HCT116 (cell line): Measurements from ENCODE around the gene KRT73. TPM values are rescaled to one million over a fixed set of nuclear protein-coding genes. Genes with fewer than 3 reads are reported as not detected.

Experiments used
- ATAC-seq: fragments of 200-7000 bp; cut with Tn5 transposase; 2 replicates; pipeline ENCODE4 v1.9.1; 2020; ENCODE audit warnings: mild to moderate bottlenecking, moderate library complexity
- BruUV-seq: library from RNA; stranded (reverse); fragments of 400-500 nt; replicated peaks from 2 replicates; lab custom pipeline; 2021; lab: Mats Ljungman, UMichigan
- CTCF ChIA-PET: fragments of 300-600 bp; sonication (Branson Sonifier 250); formaldehyde crosslinking; loops from one replicate; lab custom pipeline; 2021; ENCODE audit warnings: antibody characterized with exemption; lab: Charles Lee
- POLR2A ChIA-PET: fragments of 300-600, 350-600 bp; sonication (Branson Sonifier 250); formaldehyde crosslinking; loops from one replicate; lab custom pipeline; 2021; ENCODE audit warnings: antibody characterized with exemption; lab: Charles Lee
- RAD21 ChIA-PET, 2 experiments: fragments of 300-600 bp; sonication (Branson Sonifier 250); formaldehyde crosslinking; loops; one replicate each; lab custom pipeline; 2023; ENCODE audit warnings: low total read pairs in 2 of 2; ENCODE audit not compliant: uncharacterized antibody in 2 of 2, unreplicated experiment in 2 of 2, low non-redundant PET in 1 of 2; lab: Charles Lee
- DNase-seq: peaks from one replicate; pipeline ENCODE4 v3.0.0-alpha.2; 2010; ENCODE audit warnings: low read depth, low spot score
- H2AFZ ChIP-seq: fragments of 200-600 bp; shearing (Covaris generic), sonication (generic); 2 replicates; pipeline ENCODE4 v1.6.1; 2017; ENCODE audit warnings: low read depth, mixed run types, mixed read lengths, antibody characterized with exemption, low read length; ENCODE audit not compliant: poor library complexity, severe bottlenecking
- H3K27ac ChIP-seq: 2 replicates; pipeline ENCODE4 v1.5.1; 2012; ENCODE audit warnings: low read depth, low read length
- H3K27me3 ChIP-seq: fragments of 200-600 bp; sonication (generic); 2 replicates; pipeline ENCODE4 v1.6.1; 2016; ENCODE audit warnings: mixed run types, low read length, mixed read lengths; ENCODE audit not compliant: insufficient read depth
- H3K36me3 ChIP-seq, 2 experiments: fragments of 200-500 bp in 1 of 2; fragments of 200-600 bp in 1 of 2; sonication (Bioruptor generic) in 1 of 2; sonication (generic) in 1 of 2; 2 replicates each; pipeline versions ENCODE4 v1.5.1 to v1.6.1; 2014 to 2016; ENCODE audit warnings: low read length in 2 of 2, inconsistent platforms in 1 of 2, mixed read lengths in 1 of 2, mixed run types in 1 of 2; ENCODE audit not compliant: insufficient read depth in 2 of 2, control insufficient read depth in 1 of 2
- H3K4me1 ChIP-seq, 2 experiments: fragments of 200-600 bp in 1 of 2; sonication (generic) in 1 of 2; 2 replicates each; pipeline versions ENCODE4 v1.5.1 to v1.6.1; 2012 to 2017; ENCODE audit warnings: low read length in 2 of 2, inconsistent platforms in 1 of 2, mild to moderate bottlenecking in 1 of 2, mixed read lengths in 1 of 2, mixed run types in 1 of 2, moderate library complexity in 1 of 2; ENCODE audit not compliant: insufficient read depth in 2 of 2, control insufficient read depth in 1 of 2
- H3K4me2 ChIP-seq: fragments of 200-600 bp; sonication (generic); 2 replicates; pipeline ENCODE4 v1.6.1; 2017; ENCODE audit warnings: mixed run types, low read length, mixed read lengths
- H3K4me3 ChIP-seq, 2 experiments: fragments of 200-600 bp in 1 of 2; sonication (generic) in 1 of 2; replicated peaks in 1 of 2; 2 replicates each; pipeline ENCODE4 v1.5.1; 2011 to 2016; ENCODE audit warnings: low read length in 2 of 2, control low read depth in 1 of 2, low read depth in 1 of 2, mild to moderate bottlenecking in 1 of 2, mixed read lengths in 1 of 2, mixed run types in 1 of 2
- H3K79me2 ChIP-seq: fragments of 200-600 bp; sonication (generic); 2 replicates; pipeline ENCODE4 v1.6.1; 2017; ENCODE audit warnings: mild to moderate bottlenecking, mixed run types, low read length, moderate library complexity, mixed read lengths; ENCODE audit not compliant: insufficient read depth
- H3K9ac ChIP-seq: fragments of 200-600 bp; sonication (generic); 2 replicates; pipeline ENCODE4 v1.6.1; 2016; ENCODE audit warnings: low read length, mixed read lengths
- H3K9me2 ChIP-seq: fragments of 200-600 bp; sonication (generic), shearing (Covaris generic); 2 replicates; pipeline ENCODE4 v1.6.1; 2017; ENCODE audit warnings: mixed run types, mild to moderate bottlenecking, moderate library complexity; ENCODE audit not compliant: insufficient read depth
- H3K9me3 ChIP-seq, 2 experiments: fragments of 200-500 bp in 1 of 2; fragments of 200-600 bp in 1 of 2; sonication (Bioruptor generic) in 1 of 2; sonication (generic) in 1 of 2; 2 replicates each; pipeline ENCODE4 v1.6.1; 2014 to 2017; ENCODE audit warnings: low read length in 2 of 2, mixed read lengths in 2 of 2, inconsistent platforms in 1 of 2, low read depth in 1 of 2, mild to moderate bottlenecking in 1 of 2, mixed run types in 1 of 2, moderate library complexity in 1 of 2; ENCODE audit not compliant: control insufficient read depth in 1 of 2, insufficient read depth in 1 of 2
- H4K20me1 ChIP-seq: fragments of 200-600 bp; sonication (generic), shearing (Covaris generic); 2 replicates; pipeline ENCODE4 v1.6.1; 2017; ENCODE audit warnings: mixed run types, mild to moderate bottlenecking, moderate library complexity; ENCODE audit not compliant: insufficient read depth
- ATF3 ChIP-seq: IDR thresholded peaks from 2 replicates; pipeline ENCODE4 v1.6.1; 2012
- CBX3 ChIP-seq: IDR thresholded peaks from 2 replicates; pipeline ENCODE4 v1.6.1; 2012; ENCODE audit warnings: low read depth
- CEBPB ChIP-seq: IDR thresholded peaks from 2 replicates; pipeline ENCODE4 v1.6.1; 2012; ENCODE audit warnings: low read depth
- EGR1 ChIP-seq: IDR thresholded peaks from 2 replicates; pipeline ENCODE4 v1.6.1; 2012; ENCODE audit warnings: low read depth
- ELF1 ChIP-seq: IDR thresholded peaks from 2 replicates; pipeline ENCODE4 v1.6.1; 2012; ENCODE audit warnings: low read depth, borderline replicate concordance
- EZH2 ChIP-seq: fragments of 200-600 bp; sonication (generic); IDR thresholded peaks from 2 replicates; pipeline ENCODE4 v1.6.1; 2017; ENCODE audit warnings: antibody characterized with exemption, mixed run types
- POLR2AphosphoS5 ChIP-seq: IDR thresholded peaks from 2 replicates; pipeline ENCODE4 v1.6.1; 2011; ENCODE audit warnings: mild to moderate bottlenecking, low read depth, low read length, moderate library complexity
- RAD21 ChIP-seq: IDR thresholded peaks from 2 replicates; pipeline ENCODE4 v1.6.1; 2012; ENCODE audit warnings: low read depth, mild to moderate bottlenecking
- REST ChIP-seq: IDR thresholded peaks from 2 replicates; pipeline ENCODE4 v1.6.1; 2012; ENCODE audit warnings: low read depth
- SIN3A ChIP-seq: IDR thresholded peaks from 2 replicates; pipeline ENCODE4 v1.6.1; 2012; ENCODE audit warnings: low read depth
- SP1 ChIP-seq: IDR thresholded peaks from 2 replicates; pipeline ENCODE4 v1.6.1; 2012; ENCODE audit warnings: low read depth
- SRF ChIP-seq: IDR thresholded peaks from 2 replicates; pipeline ENCODE4 v1.6.1; 2012; ENCODE audit warnings: low read depth
- TCF7L2 ChIP-seq: IDR thresholded peaks from 2 replicates; pipeline ENCODE4 v1.7.0; 2011; ENCODE audit warnings: borderline replicate concordance, inconsistent platforms; ENCODE audit not compliant: insufficient read depth, insufficient read length; ENCODE audit errors: extremely low read depth
- YY1 ChIP-seq: IDR thresholded peaks from 2 replicates; pipeline ENCODE4 v1.6.1; 2011; ENCODE audit warnings: low read length, low read depth, moderate library complexity, mild to moderate bottlenecking; ENCODE audit not compliant: insufficient replicate concordance; ENCODE audit errors: extremely low read depth
- ZNF274 ChIP-seq: fragments of 200-500 bp; sonication (Bioruptor generic); IDR thresholded peaks from 2 replicates; pipeline ENCODE4 v1.6.1; 2014; ENCODE audit warnings: mild to moderate bottlenecking, low read depth, low read length, inconsistent platforms
- intact Hi-C: fragments of 100-400 bp; cut with micrococcal nuclease; formaldehyde crosslinking; loops from 2 replicates; pipeline ENCODE4 v1.10.0; 2022
- total RNA-seq: library from RNA; stranded (reverse); gene quantifications from one replicate; pipeline ENCODE4 v1.2.1, GENCODE V29; 2021; ENCODE audit not compliant: unreplicated experiment
- TF ChIP-seq, protein P1 (sequence below): IDR thresholded peaks from 2 replicates; pipeline ENCODE4 v1.6.1; 2012

The KRT73 gene
- total RNA-seq, 1 experiment from 2014 or later = not detected

DNA sequence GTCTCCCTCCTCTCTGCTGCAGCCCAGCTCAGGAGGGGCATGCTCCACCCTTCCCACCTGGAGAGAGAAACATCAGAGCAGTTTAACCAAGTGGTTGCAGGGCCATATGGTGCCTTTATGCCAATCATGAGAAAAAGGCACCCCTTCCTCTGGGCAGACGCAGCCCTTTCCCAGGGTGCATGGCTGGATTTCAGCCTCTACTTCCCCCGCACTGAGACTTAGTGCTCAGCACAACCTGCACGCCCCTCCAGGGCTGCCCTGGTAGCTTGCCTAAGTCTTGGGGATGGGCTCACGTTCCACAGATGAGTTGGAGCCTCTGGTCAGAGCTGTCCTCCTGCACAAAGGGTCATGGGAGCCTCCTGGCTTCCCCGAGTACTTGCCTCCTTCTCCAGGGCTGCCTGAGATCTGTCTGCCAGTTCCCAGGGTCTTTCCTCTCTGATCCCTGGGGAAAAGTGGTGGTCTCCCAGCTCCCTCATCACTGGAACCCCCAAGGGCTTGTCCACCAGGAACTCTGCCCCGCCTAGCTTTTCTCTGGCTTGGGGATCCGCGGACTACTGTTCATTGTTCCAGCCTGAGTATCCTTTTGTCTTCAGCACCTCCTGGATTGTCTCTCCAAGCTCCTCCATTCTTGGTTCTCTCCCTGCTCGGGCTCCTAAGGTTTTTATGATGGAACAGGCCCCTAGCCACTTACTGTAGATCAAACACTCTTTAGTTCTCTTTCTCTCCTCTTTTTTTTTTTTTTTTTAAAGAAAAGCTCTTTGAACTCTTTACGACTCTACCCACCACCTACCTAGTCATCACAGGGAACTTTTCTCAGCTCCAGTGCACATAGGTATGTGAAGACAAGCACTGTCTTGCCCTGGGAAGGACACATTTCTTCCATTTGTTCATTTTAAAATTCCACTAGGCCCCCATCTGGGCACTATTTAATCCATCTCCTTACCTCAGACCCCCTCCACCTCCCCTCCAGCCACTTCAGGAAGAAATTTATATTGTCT is 38.6 kb downstream of the KRT73 start:
- no peak overlapping the region for H3K9ac ChIP-seq
- no peaks in the 10 kb centered on the region for H4K20me1 ChIP-seq
- H2AFZ ChIP-seq = no peak overlapping the region
- H3K27me3 ChIP-seq = no peaks in the 10 kb centered on the region
- H3K4me3 ChIP-seq = no peak overlapping the region
- peaks cover 0 to 40% of the 10 kb centered on the region in 2 experiments; a peak in 3 of 4 replicates for H3K4me1 ChIP-seq
- TF ChIP-seq ELF1 (no peak), EZH2 (no peak), SIN3A (no peak), EGR1 (no peak), ATF3 (no peak), POLR2AphosphoS5 (no peak), ZNF274 (no peak), CEBPB (no peak), YY1 (no peak), CBX3 (no peak), RAD21 (no peak), SP1 (no peak), REST (no peak), TCF7L2 (no peak), SRF (no peak)
- TF ChIP-seq, protein P1, sequence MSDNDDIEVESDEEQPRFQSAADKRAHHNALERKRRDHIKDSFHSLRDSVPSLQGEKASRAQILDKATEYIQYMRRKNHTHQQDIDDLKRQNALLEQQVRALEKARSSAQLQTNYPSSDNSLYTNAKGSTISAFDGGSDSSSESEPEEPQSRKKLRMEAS = no peak
- POLR2A ChIA-PET = no interaction called here
- H3K79me2 ChIP-seq = no peaks in the 10 kb centered on the region
- no peaks in the 10 kb centered on the region for H3K9me2 ChIP-seq
- H3K27ac ChIP-seq = no peak overlapping the region
- BruUV-seq = no TSS peak
- no peaks in the 10 kb centered on the region for H3K9me3 ChIP-seq
- CTCF ChIA-PET = interaction anchor here (0.9 to 4.3 kb wide), 4 partner anchors 12 to 291 kb away, joined by 3 to 21 read pairs (median 4); no protein-coding TSS in a partner anchor
- no peak for DNase-seq
- H3K4me2 ChIP-seq = peak overlapping the region; percentile 19; the same call in 1 of the 2 replicates
- no peaks in the 10 kb centered on the region for H3K36me3 ChIP-seq
- intact Hi-C loops = loop anchor here (5.0 kb wide), 2 partner anchors 187 to 422 kb away; no protein-coding TSS in a partner anchor
- RAD21 ChIA-PET = no interaction called here
- ATAC-seq = no peak
